Embryonic facial prominence (tissue), 1 donor: ENCODE measurements around the gene BSPH1.
"Not testable (repeated sequence)": the region's sequence is repeated elsewhere in the genome, so short reads cannot be mapped to it uniquely, and the experiment has no call there.

Experiments used
- DNase-seq: peaks from one replicate; pipeline ENCODE4 v3.0.0-alpha.2; 2016; ENCODE audit errors: extremely low spot score

BSPH1 gene

DNA sequence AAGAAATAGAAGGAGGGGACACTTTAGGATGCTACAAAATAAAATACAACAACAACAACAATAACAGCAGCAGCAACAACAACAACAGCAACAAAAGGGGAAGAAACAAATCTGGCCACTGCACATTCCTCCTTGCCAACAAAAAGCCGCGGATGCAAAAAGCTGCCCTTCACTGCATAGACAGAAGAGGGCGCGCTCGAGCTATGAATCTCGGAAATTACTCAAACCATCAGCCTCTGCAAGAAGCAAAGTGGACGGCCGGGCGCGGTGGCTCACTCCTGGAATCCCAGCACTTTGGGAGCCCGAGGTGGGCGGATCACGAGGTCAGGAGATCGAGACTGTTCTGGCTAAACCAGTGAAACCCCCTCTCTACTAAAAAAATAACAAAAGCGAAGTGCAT lies 71.9 kb downstream of the BSPH1 start:
- not testable (repeated sequence) for DNase-seq
